Stomach smooth muscle (tissue), 2 donors: ENCODE measurements around the gene REXO1.

Experiments used
- H3K27ac ChIP-seq: one replicate; pipeline ENCODE4 v1.7.0; 2013; ENCODE audit warnings: mild to moderate bottlenecking, low read length, inconsistent platforms
- H3K27me3 ChIP-seq, 2 donors: one replicate each; pipeline ENCODE4 v1.7.0; 2013; ENCODE audit warnings: low read length in 2 of 2; ENCODE audit not compliant: insufficient read depth in 2 of 2, control insufficient read depth in 1 of 2
- H3K36me3 ChIP-seq, 2 donors: one replicate each; pipeline ENCODE4 v1.7.0; 2013; ENCODE audit warnings: low read length in 2 of 2; ENCODE audit not compliant: control insufficient read depth in 2 of 2, insufficient read depth in 2 of 2
- H3K4me1 ChIP-seq: one replicate; pipeline ENCODE4 v1.7.0; 2013; ENCODE audit warnings: low read length; ENCODE audit not compliant: control insufficient read depth, insufficient read depth
- H3K4me3 ChIP-seq, 2 donors: one replicate each; pipeline ENCODE4 v1.7.0; 2013; ENCODE audit warnings: low read length in 2 of 2
- H3K9ac ChIP-seq, 2 donors: one replicate each; pipeline ENCODE4 v1.7.0; 2013; ENCODE audit warnings: low read length in 2 of 2, mild to moderate bottlenecking in 1 of 2
- H3K9me3 ChIP-seq, 2 donors: one replicate each; pipeline ENCODE4 v1.7.0; 2013; ENCODE audit warnings: low read length in 2 of 2; ENCODE audit not compliant: control insufficient read depth in 2 of 2
- donor health status: healthy.
- donor health status: Pancreatic carcinoma.

Gene REXO1

DNA sequence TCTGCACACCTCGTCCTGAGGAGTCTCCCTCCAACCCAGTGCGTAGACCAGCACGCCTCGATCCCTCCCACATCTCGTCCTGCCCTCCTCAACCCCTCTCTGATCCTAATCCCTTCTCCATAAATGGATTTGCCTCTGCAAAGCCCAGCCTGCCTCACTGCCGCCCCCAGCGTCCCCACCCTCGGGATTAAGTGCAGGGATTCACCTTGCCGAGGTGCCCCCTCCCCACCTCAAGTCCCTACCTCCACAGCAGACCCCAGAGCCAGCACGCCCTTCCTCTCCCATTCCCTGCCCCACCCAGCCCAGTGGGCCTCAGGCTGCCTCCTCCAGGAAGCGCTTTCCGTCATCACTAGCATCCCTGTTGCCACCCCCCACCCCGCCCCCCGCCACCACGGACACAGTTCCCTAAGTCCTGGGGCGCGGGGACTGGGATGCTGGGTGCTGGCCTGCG, 11.1 kb upstream of the REXO1 start:
- H3K4me1 ChIP-seq: peaks cover 59% of the 10 kb centered on the region
- peaks cover 7 to 34% of the 10 kb centered on the region in 2 donors for H3K27me3 ChIP-seq
- H3K4me3 ChIP-seq: no peak overlapping the region
- no peak overlapping the region for H3K9ac ChIP-seq
- H3K27ac ChIP-seq: no peak overlapping the region
- no peaks in the 10 kb centered on the region for H3K36me3 ChIP-seq
- no peaks in the 10 kb centered on the region for H3K9me3 ChIP-seq

DNA sequence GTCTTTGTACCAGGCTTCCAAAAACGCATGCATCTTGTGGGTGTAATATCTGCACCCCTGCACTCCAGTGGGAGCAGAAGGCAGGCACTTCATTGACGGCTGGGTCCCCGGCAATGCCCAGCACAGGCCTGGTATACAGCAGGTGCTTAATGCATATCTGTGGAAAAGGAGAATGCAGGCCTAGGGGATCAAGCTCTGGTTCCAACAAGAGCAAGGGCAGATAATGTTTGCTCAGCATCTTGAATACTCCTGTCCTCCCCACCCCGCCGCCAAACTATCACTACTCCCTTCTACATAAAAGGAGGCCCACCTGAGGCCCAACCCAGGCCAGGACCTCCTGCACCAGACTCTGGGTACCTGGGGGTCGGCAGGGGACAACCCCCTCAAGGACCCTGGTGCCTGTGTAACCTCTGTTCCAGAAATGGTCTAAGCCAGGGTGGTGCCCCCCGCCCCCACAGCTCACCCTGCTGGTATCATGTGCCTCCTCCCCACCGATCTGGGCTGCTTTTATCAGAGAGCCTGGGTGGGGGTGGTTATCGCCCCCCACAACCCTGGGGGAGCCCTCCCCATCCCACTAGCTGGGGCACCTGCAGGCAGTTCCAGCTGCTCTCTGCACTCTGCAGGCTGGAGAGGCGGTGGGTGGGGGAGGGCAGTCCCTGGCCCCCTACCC, 10.3 kb upstream of the REXO1 start:
- Histone ChIP-seq H3K9me3 (no peaks in the 10 kb centered on the region), H3K9ac (no peak overlapping the region), H3K4me1 (peaks cover 57% of the 10 kb centered on the region), H3K27ac (no peak overlapping the region), H3K27me3 (peaks cover 7 to 34% of the 10 kb centered on the region in 2 donors), H3K4me3 (no peak overlapping the region), H3K36me3 (no peaks in the 10 kb centered on the region)

DNA sequence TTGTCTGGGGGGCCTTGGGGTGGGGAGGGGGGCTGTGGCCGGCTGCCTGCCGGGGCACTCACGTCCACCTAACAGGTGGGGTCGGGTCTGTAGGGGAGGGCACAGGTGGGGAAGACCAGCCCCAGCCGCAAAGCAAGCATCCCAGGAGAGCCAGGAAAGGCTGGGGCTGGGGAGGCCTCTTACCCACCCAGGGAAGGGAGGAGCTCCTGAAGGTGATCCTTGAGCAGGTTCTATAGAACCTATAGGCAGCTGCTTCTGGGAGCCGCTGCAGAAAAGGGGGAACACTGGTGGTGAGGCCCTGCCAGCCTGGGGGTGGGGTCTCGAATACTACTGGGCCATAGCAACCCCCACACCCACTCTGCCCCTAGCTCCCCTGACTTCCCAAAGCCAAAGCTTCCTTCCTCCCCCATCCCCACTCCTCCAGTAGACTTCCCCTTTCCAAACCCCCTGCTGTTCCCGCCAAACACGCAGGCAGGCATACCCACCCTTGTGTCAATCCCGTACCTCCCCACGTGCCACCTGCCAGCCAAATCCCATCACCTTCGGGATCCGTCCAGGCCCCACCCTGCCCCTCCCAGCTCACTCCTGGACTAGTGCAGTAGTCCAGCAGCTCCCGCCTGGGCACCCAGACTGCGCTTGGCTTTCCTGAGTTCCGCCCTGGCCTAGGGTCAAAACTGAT, 9.5 kb upstream of the REXO1 start:
- H3K4me1 ChIP-seq: peaks cover 59% of the 10 kb centered on the region
- H3K9ac ChIP-seq: peak overlapping the region in 1 of 2 donors; percentile 15
- H3K9me3 ChIP-seq: no peaks in the 10 kb centered on the region
- H3K27me3 ChIP-seq: peaks cover 7 to 34% of the 10 kb centered on the region in 2 donors
- no peaks in the 10 kb centered on the region for H3K36me3 ChIP-seq
- H3K27ac ChIP-seq: peak overlapping the region; percentile 41
- no peak overlapping the region for H3K4me3 ChIP-seq

DNA sequence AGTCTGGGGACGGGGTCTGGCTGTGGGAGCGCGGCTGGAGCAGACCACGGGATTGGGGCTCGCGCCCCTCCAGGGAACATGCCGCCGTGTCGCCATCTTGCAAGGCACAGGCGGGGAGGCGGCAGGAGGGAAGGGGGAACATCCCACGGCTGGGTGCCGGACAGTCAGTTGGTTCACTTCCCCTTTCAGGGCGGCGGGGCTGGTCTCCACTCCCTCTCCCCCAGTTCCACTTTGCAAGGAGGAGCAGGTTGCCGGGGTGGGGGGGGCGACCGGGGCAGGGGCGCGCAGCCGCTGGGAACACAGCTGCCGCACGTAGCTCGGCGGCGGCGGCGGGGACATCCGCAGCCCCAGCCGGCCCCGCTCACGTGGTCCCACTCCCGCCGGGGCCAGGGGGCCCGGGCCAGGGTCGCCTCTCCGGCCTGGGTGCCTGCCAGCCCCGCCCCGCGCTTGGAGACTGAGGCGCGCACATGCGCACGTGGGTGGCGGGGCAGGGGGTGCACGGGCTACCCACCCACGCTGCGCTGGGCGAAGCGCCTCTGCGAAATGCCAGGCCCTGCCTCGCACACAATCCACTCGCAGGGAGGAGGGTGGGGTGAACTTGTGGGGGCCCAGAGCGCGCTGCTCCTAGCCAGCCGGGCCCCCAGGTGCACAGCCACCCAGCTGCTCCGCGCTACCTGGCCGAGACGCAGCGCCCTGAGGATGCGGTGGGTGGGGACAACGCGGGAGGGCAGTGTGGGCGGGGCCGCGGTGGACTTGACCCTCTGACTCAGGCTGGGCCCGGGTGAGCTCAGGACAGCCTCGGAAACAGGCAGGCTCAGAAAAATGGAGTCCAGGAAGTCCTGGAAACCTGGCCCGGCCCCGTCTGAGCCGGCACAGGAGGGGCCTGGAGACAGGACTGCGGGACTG, 8.7 kb upstream of the REXO1 start:
- H3K27ac ChIP-seq: peak overlapping the region; percentile 53
- H3K9ac ChIP-seq: peak overlapping the region; percentile 29 to 41
- H3K27me3 ChIP-seq: peaks cover 9 to 38% of the 10 kb centered on the region in 2 donors
- no peaks in the 10 kb centered on the region for H3K9me3 ChIP-seq
- no peaks in the 10 kb centered on the region for H3K36me3 ChIP-seq
- peaks cover 55% of the 10 kb centered on the region for H3K4me1 ChIP-seq
- H3K4me3 ChIP-seq: peak overlapping the region; percentile 17 to 64

DNA sequence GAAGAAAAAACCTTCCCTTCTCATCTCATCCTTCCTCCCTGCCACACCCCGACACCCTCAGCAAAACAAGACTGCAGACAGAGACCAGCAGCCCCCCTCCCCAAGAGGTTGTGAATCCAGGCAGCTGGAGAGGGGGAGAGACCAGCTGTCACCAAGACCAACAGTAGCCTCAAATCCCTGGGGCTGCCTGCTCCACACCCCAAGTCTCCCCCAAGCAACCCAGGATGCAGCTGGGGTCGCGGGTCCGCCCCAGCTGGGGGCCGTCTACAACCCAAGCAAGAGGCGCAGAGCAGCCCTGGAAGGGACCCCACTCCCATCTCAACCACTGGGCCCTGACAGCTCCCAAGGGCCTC, 8.0 kb upstream of the REXO1 start:
- H3K4me1 ChIP-seq: peaks cover 54% of the 10 kb centered on the region
- H3K27me3 ChIP-seq: peaks cover 11 to 39% of the 10 kb centered on the region in 2 donors
- no peaks in the 10 kb centered on the region for H3K9me3 ChIP-seq
- H3K4me3 ChIP-seq: peak overlapping the region; percentile 17 to 55
- no peaks in the 10 kb centered on the region for H3K36me3 ChIP-seq
- peak overlapping the region; percentile 29 to 41 for H3K9ac ChIP-seq
- H3K27ac ChIP-seq: peak overlapping the region; percentile 53

DNA sequence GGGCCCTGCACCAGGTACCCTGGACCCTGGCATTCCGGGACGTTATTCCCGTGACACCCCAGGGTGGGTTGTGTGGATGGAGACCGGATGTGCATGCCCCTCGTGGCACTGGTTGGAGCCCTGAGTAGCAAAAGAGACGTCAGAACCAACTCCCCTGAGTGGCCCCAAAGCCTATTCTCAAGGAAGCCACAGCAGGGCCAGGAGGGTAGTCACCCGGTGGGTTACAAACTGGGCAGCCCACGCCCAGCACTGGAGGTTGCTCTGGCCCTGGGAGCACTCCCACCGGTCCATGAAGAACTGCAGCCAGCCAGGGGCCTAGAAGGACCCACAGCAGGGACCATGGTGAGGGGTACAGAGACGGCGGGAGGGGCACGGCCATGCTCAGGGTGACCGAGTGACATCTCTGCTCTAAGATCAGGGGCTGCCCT, 7.6 kb upstream of the REXO1 start:
- H3K4me3 ChIP-seq: peak overlapping the region; percentile 31 to 55
- H3K27me3 ChIP-seq: peaks cover 12 to 34% of the 10 kb centered on the region in 2 donors
- no peaks in the 10 kb centered on the region for H3K9me3 ChIP-seq
- no peaks in the 10 kb centered on the region for H3K36me3 ChIP-seq
- H3K4me1 ChIP-seq: peaks cover 51% of the 10 kb centered on the region
- H3K9ac ChIP-seq: peak overlapping the region; percentile 41 to 51
- peak overlapping the region; percentile 53 for H3K27ac ChIP-seq

DNA sequence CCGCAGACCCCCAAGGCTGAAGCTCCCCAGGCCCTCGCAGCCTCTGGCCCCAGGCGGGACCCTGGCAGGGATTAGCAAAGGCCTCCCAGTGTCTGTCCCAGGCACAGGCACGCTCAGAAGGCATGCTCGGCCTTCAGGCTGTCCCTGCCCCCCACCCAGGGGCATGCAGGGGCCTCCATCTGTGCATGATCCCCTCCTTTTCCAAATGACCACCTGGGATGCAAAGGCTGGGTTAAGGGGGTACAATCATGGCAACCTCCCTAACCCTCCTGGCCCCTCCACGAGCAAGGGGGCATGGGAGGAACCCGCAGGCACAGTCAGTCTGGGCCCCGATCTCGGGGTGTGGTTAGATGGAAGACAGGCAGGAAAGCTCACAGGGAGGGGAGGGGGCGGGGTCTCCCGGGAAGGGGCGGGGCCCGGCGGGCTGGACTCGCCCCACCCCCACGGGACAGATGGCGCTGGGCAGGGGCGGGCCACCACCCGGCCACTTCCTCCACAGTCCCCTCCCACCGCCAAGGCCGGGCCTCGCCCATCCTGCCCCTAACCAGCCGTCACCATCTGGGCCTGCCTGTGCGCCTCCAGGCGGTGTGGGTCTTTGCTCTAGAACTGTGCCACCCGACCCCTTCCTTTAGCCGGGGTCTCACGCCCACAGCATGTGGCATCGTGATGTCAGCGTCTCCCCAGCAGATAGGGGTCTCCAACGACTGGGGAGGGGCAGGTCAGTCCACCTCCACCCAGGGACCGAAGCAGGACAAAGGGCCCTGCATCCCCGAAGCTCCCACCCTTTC, 7.0 kb upstream of the REXO1 start:
- H3K36me3 ChIP-seq: no peaks in the 10 kb centered on the region
- peaks cover 11 to 30% of the 10 kb centered on the region in 2 donors for H3K27me3 ChIP-seq
- peaks cover 45% of the 10 kb centered on the region for H3K4me1 ChIP-seq
- peak overlapping the region in 1 of 2 donors; percentile 51 for H3K9ac ChIP-seq
- H3K27ac ChIP-seq: peak overlapping the region; percentile 53
- H3K9me3 ChIP-seq: no peaks in the 10 kb centered on the region
- peak overlapping the region; percentile 31 to 55 for H3K4me3 ChIP-seq

DNA sequence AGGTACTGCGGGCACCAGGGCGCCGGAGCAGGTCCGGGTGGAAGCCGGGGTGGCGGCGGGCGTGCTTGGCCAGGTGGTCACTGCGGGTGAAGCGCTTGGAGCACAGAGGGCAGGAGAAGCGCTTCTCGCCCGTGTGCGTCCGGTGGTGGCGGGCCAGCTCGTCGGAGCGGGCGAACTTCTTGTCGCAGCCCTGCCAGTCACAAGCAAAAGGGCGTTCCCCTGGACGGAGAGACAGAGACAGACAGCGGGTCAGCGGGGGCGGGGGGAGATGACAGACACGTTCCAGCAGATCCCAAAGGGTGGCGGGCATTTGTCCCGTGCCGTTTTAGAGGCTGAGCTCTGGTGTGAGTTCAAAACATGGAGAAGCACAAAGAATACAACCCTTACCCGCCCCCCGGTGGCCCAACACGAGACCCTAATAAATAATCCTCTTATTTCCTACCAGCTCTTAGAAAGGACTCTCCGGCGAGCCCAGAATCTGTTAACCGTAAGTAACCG, 6.3 kb upstream of the REXO1 start:
- Histone ChIP-seq H3K9me3 (no peaks in the 10 kb centered on the region), H3K27ac (no peak overlapping the region), H3K36me3 (no peaks in the 10 kb centered on the region), H3K27me3 (peaks cover 11 to 30% of the 10 kb centered on the region in 2 donors), H3K4me3 (no peak overlapping the region), H3K9ac (no peak overlapping the region), H3K4me1 (peaks cover 42% of the 10 kb centered on the region)

DNA sequence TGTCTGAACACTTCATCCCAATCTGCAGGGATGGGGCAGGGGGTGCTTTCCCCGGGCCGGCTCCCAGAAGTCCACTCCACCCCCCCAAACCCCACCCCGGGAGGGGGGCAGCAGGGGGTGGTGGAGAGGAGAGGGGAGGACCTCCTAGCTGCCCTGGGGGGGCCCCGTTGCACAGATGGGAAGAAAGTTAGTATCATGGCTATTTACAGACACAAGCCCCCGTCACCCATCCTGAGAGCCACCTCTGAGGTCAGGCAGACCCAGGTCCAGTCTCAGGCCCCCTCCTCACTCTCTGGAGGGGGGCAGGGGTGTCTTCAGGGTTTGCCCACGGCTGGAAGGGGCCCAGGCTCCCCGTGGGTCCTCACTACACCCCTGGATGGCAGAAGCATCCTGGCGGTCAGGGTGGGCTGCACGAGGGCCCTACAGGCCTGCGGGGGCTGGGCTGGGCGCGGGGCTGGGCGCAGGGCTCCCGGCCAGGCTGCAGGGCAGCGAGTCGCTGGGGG, 5.8 kb upstream of the REXO1 start:
- Histone ChIP-seq H3K9ac (no peak overlapping the region), H3K36me3 (no peaks in the 10 kb centered on the region), H3K9me3 (no peaks in the 10 kb centered on the region), H3K27ac (no peak overlapping the region), H3K4me3 (no peak overlapping the region), H3K27me3 (peaks cover 11 to 26% of the 10 kb centered on the region in 2 donors), H3K4me1 (peaks cover 41% of the 10 kb centered on the region)
